ENCODE data around the gene SS18L1.
A peak's percentile ranks its signal among the peaks of the same experiment; 100 is the strongest.

SS18L1 gene

GRCh38 chr20:62156592-62157386, 13.2 kb downstream of the SS18L1 start:
- peak; percentile 44 to 59 for DNase-seq (ENCODE audit: low read depth in 2 of 2)

- no peak for DNase-seq (ENCODE audit: low read depth in 2 of 2)
These were observed 14.0 kb downstream of the SS18L1 start for GRCh38 chr20:62157387-62158087.

GRCh38 chr20:62158088-62158400, 14.5 kb downstream of the SS18L1 start:
- DNase-seq (ENCODE audit: low read depth in 2 of 2) = no peak

DNA sequence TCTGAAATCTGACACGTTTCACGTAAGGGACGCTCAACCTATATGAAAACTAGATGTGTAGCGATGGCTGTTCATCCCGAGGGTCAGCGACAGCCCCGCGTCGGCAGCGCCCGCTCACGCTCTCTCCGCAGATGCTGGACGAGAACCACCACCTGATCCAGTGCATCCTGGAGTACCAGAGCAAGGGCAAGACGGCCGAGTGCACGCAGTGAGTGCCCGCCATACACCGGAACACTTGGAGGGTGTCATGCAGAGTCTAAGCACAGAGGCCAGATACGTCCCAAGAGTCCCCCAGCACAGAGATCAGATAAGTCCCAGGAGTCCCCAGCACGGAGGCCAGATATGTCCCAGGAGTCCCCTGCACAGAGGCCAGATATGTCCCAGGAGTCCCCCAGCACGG, 15.0 kb downstream of the SS18L1 start:
- DNase-seq (ENCODE audit: low read depth in 2 of 2) = no peak

DNA sequence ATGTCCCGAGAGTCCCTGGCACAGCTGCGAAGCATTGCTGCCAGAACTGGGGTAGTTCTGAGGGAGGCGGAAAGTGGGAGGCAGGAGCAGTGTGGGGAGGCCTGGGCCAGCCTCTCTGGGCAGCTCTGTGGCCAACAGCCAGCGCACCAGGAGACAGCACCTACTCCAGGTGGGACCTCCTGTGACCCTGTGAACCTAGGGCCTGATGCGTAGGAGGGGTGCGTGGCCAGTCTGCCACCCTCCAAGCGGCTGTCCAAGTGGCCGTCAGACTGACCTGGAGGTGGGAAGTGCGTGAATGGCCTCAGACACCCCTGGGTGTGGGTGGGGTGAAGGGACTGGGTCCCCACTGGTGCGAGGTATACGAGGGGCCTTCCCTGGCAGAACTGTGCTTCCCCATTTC, 15.5 kb downstream of the SS18L1 start:
- no peak for DNase-seq (ENCODE audit: low read depth in 2 of 2)

- DNase-seq (ENCODE audit: low read depth in 2 of 2) = peak; percentile 75 to 78
These were observed 16.3 kb downstream of the SS18L1 start for GRCh38 chr20:62159839-62160238.

DNA sequence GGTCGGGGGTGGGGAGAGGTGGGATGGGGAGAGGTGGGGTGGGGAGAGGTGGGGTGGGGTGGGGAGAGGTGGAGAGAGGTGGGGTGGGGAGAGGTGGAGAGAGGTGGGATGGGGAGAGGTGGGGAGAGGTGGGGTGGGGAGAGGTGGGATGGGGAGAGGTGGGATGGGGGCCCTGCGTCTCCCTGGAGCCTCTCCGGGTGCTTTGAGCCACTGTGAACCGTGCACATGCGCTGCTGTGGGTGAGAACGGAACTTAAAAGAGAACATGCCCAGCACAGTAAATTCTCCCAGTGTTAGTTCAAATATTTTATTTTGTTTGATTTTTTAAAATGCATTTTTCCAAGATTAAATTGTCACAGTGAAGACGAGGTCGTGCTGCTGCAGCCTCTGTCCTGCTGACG, 16.7 kb downstream of the SS18L1 start:
- DNase-seq (ENCODE audit: low read depth in 2 of 2) = no peak

GRCh38 chr20:62160876-62161275, 17.3 kb downstream of the SS18L1 start:
- DNase-seq (ENCODE audit: low read depth in 2 of 2) = no peak

DNA sequence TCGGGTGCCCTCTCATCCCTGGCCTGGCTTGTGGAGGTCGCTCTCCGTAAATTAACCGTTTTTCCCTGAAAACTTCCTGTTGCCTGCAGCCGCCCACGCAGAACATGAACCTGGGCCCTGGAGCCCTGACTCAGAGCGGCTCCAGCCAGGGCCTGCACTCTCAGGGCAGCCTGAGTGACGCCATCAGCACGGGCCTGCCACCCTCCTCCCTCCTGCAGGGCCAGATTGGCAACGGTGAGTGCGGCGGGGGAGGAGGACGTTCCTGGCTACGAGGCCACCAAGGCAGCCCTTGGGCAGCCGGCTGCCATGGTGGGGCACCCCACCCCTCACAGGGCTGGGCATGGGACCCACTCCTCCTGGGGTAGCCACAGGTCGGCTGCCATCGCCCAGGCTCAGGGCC, 17.8 kb downstream of the SS18L1 start:
- no peak for DNase-seq (ENCODE audit: low read depth in 2 of 2)

GRCh38 chr20:62162765-62163484, 19.4 kb downstream of the SS18L1 start:
- no peak for DNase-seq (ENCODE audit: low read depth in 2 of 2)

DNA sequence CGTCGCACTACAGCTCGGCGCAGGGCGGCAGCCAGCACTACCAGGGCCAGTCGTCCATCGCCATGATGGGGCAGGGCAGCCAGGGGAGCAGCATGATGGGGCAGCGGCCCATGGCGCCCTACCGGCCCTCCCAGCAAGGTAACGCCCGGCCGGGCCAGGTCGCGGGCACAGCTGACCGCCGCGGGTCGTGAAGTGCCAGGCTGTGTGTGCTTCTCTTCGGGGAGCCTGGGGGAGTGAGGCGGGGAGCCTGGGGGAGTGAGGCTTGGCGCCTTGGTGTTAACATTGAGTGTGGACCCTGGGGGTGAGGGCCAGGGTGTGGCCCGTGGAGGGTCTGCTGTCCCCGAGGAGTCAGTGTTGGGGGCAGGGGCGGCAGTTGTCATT, 19.9 kb downstream of the SS18L1 start:
- no peak for DNase-seq (ENCODE audit: low read depth in 2 of 2)

DNA sequence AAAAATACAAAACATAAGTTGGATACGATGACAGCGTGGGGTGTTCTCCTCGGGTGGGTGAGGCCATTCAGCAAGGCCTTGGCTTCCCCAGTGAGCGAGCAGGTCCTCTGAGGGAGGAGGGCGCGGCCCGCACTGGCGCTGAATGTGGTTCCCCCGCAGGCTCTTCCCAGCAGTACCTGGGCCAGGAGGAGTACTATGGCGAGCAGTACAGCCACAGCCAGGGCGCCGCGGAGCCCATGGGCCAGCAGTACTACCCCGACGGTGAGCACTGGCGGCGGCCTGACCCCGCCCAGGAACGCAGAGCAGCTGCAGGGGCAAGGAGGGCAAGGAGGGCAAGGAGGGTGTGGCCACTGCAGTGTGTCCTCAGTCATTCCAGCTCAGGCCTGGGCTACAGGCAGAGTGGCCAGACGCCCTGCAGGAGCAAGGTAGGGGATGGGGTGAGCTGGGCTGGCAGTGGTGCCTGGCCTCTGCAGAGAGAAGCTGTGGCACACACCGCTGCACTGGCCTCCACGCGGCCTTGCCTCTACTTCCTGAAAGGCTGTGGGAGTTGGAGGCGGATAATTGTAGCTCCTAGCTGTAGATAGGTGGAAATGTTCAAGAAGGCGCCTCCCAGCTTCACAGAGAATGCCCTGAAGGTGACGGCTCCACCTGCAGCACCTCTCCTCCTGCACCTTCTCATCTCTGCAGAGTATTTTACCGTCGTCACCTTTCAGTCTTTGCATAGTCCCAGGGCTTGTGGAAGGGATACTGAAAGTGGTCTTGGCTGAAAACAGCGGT, 20.6 kb downstream of the SS18L1 start:
- no peak for DNase-seq (ENCODE audit: low read depth in 2 of 2)

- DNase-seq (ENCODE audit: low read depth in 2 of 2) = no peak
These were observed 21.6 kb downstream of the SS18L1 start for GRCh38 chr20:62164879-62165761.

GRCh38 chr20:62165762-62166399, 22.3 kb downstream of the SS18L1 start:
- DNase-seq (ENCODE audit: low read depth in 2 of 2) = no peak

DNA sequence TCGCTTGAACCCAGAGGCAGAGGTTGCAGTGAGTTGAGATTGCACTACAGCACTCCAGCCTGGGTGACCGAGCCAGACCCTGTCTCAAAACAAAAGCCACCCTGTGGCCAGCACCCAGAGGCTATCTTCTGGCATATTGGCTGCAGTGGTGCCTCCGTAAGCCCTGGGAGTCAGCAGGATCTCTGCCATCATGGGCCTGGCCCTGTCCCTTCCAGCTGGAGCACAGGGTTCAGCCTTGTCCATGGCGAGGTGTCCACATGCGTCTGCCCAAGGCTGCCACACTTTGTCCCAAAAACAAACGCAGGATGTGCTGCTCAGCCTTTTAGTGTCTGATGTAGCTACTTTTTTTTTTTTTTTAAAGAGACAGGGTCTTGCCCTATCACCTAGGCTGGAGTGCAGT, 23.9 kb downstream of the SS18L1 start:
- no peak for DNase-seq (ENCODE audit: low read depth in 2 of 2)

DNA sequence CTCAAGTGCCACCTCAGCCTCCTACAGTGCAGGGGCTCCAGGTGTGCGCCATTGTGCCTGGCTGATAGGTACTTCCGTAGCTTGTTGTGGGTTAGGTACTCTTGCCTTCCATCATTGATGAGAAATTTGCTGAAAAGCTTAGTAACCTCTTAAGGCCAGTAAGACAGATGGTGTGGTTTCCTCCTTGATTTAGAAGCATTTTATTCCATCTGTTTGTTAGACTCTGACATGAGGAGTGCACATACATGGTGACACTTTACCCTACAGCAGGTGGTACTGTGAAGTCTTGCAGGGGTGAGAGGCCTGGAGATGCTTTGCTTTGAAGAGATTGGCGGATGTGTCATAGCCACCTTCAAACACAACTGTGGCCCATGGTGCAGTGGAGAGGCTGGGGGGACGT, 24.5 kb downstream of the SS18L1 start:
- DNase-seq (ENCODE audit: low read depth in 2 of 2) = no peak

GRCh38 chr20:62168890-62169435, 25.4 kb downstream of the SS18L1 start:
- DNase-seq (ENCODE audit: low read depth in 2 of 2) = no peak

- DNase-seq (ENCODE audit: low read depth in 2 of 2) = no peak
These were observed 27.0 kb downstream of the SS18L1 start for GRCh38 chr20:62170536-62170935.

- DNase-seq (ENCODE audit: low read depth in 2 of 2) = no peak
These were observed 27.7 kb downstream of the SS18L1 start for GRCh38 chr20:62171245-62171644.

- no peak for DNase-seq (ENCODE audit: low read depth in 2 of 2)
These were observed 29.1 kb downstream of the SS18L1 start for GRCh38 chr20:62172666-62173065.
